Erythroblast (primary cell): ENCODE measurements around the gene HS1BP3.

ENCODE experiments used
- DNase-seq, 2 experiments: peaks; one replicate each; lab custom pipeline; 2025; lab: John Stamatoyannopoulos, UW
- GATA1 ChIP-seq: IDR thresholded peaks from 2 replicates; pipeline ENCODE4 v1.6.1; 2011; ENCODE audit warnings: low read depth, mild to moderate bottlenecking, control low read depth, low read length, moderate library complexity
- POLR2A ChIP-seq: IDR thresholded peaks from 2 replicates; pipeline ENCODE4 v1.6.1; 2011; ENCODE audit warnings: mild to moderate bottlenecking, low read length

Gene HS1BP3

DNA sequence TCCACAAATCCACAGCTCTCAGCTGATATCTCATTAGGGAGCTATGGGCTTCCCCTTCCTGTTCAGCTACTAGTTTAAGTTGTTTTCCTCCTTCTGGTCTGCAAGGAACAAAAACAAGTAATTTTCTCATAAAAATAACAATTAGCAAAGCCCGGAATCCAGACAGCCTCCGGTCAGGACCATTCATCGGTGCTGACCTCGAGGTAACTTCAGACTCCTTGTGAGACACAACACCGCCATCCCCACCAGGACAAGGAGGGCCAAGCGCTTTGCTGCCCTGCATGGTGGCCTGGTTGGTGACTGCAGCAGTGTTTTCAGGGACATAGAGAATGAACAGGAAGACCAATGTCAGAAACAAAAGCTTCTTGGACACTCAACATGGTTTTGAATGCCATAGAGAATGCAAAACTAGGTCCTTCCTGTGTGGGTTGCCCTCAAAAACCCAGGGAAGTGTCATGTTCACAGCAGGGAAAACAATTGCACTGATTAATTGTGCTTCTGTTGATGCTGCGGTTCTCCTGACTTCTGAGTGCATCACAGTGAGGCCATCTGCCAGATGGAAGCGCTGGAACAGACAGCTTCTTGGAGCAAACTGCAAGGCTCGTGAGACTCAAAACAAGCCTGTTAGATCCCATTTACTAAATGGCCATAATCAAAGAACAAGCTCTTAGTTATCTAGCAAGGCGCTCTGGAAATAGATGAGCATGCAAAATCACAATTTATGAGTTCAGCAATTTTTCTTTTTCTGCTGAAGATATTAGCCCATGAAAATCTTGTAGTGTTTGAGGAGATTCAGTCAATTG lies 77.1 kb downstream of the HS1BP3 start:
- no peak for DNase-seq
- no peak for TF ChIP-seq POLR2A
- TF ChIP-seq GATA1 = no peak

DNA sequence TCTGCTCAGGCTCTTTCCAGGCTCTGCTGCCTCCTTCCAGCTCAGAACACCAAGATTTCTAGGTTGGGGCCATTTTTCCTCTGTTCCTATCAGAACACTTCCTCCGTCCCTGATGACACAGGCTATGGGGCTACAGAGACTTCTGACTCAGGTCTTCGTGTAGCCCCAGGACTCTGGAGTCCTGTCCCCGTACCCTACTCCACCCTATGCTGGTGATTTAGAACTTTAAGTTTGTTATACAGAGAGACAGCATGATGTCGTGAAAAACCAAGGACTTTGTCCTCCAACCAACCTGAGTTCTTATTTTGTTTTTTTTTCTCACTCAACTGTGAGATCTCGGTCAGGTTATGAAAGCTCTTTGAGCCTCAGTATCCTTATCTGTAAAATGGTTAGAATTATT lies 78.7 kb downstream of the HS1BP3 start:
- no peak for TF ChIP-seq GATA1
- TF ChIP-seq POLR2A = no peak
- no peak for DNase-seq

GRCh38 chr2:20571644-20572215 lies 79.2 kb downstream of the HS1BP3 start:
- DNase-seq = no peak
- no peak for TF ChIP-seq GATA1
- no peak for TF ChIP-seq POLR2A

DNA sequence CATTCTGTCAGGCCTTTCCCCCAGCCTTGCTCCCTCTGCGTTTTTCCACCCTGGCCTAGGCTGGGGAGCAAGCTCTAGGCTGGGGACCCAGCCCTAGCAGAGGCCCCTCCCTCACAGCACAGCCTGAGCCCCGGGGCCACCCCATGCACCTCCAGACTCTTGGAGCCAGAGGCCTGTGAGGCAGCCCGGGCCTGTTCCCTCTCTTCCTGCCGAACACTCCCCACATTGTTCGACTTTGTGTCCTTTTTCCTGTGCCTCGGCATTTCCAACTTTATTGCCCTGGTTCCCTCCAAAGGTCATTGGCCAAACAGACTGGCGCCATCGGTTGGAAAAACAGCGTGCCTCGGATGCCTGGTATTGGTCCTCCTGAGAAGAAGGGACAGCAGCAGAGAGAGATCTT lies 79.7 kb downstream of the HS1BP3 start:
- no peak for DNase-seq
- TF ChIP-seq GATA1 (no peak), POLR2A (no peak)

DNA sequence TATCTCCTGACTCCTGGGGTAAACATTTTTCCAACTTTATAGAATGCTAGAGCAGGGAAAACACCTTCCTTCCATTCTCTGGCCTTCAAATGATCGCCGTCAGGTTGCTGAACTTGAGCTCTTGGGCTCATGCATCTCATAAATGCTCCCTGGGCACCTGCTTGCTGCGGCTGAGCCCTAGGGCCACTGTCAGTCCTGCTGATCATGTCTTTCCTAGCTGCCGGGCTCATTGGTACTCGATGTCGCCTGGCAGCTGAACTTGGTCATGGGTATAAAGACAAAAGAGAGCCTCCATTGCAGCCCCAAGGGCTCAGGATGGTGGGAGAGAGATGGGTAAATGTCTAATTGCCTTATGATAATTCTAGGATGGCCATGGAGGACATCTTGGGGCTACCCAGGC lies 80.6 kb downstream of the HS1BP3 start:
- TF ChIP-seq GATA1 = no peak
- no peak for DNase-seq

- no peak for DNase-seq
Observed at GRCh38 chr2:20569464-20570223, 81.3 kb downstream of the HS1BP3 start.

DNA sequence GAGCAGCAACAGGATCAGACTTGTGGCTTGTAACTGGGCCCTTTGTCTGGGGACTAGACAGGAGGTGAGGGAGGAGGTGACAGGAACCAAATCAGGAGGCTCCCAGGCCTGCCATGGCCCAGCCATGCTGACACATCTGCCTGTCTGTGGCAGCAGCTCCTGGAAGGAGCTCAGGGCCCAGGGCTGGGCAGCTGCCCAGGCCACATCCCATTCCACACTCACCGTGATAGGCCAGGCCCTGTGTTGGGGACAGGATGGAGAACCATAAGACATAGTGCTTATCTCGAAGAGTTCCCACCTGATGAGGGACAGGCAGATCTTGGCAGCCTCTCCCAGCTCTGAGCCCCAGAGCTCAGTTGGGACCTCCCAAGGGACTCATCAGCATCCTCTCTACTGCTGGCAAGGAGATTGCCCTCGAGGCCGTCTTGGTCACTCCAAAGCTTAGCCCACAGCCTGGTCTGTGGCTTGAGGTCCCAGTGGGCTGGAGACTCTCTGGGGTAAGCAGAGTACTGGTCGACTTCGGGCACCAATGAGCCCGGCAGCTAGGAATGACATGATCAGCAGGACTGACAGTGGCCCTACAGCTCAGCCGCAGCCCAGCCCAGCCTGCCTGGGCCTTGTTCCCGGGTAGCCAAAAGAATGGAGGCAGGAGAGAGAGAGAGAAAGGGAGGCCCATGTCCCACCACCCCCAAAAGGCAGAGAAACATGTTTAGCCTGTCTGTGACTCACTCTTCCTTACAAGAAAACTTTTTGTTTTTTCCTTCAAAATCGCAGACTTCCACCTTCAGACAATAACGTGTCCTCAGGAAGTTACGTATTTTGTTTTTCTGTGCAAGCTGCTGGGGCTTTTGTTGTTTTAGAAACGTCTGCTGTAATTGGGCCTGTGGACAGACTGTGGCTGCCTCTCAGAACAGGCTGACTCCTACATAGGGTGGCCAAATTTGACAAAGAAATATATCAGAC lies 82.1 kb downstream of the HS1BP3 start:
- no peak for TF ChIP-seq POLR2A
- no peak for TF ChIP-seq GATA1
- DNase-seq = no peak

More at GRCh38 chr2:20569464-20570223, 81.3 kb downstream of the HS1BP3 start:
- TF ChIP-seq GATA1 = no peak
- TF ChIP-seq POLR2A = no peak

DNA sequence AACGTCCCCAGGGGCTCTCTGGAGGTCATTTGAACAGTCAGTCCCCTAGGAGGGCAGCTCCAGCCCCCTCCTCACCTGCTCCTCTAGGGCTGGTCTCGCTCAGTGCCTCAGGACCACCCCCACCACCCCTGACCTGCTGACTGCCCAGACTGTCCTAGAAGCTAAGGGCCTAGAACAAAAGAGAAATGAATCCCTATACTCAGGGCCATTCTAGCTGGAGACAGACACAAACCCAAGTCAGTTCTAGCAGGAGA lies 83.0 kb downstream of the HS1BP3 start:
- no peak for DNase-seq
- TF ChIP-seq GATA1 = no peak
- TF ChIP-seq POLR2A = no peak
